Measurements from ENCODE around the gene EXOC3L2. TPM values are rescaled to one million over a fixed set of nuclear protein-coding genes. Genes with fewer than 3 reads are reported as not detected.

The EXOC3L2 gene
- total RNA-seq, 1 experiment from 2014 or later = 0.61 TPM

DNA sequence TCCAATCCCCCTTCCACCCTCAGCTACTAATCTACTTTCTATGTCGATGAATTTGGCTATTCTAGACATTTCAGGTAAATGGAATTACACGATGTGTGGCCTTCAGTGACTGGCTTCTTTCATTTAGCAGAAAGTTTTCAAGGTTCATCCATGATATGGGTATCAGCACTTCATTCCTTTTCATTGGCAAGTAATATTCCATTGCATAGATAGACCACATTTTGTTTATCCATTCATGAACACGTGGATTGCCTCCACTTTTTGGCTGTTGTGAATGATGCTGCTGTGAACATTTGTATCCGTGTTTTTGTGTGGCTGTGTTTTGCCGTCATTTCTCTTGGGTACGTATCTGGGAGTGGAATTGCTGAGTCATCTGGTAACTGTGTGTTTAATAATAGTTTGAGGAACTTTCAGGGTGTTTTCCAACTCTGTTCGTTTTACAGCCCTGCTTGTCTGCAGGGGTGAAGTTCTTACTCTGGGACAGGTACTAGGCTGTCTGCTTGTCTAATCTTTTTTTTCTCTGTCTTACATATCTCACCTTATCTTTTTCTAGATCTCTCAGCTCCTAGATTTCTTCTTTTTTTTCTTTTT, 38.3 kb upstream of the EXOC3L2 start:
- no peak overlapping the region for H2AK5ac ChIP-seq (ENCODE audit: insufficient read length, low read length)
- no CpG with 5 or more reads among the region's 7 CpGs for WGBS (ENCODE audit: extremely low coverage, insufficient read length, low lambda C conversion rate)
- H3K27me3 Mint-ChIP-seq (ENCODE audit: low read depth) = no peaks in the 10 kb centered on the region

More for the DNA sequence above, 38.3 kb upstream of the EXOC3L2 start:
- Histone ChIP-seq H3K9ac (ENCODE audit: extremely low read depth, insufficient read length, low read length) (no peak overlapping the region), H3K4ac (ENCODE audit: low read depth, low read length) (no peak overlapping the region), H2BK12ac (ENCODE audit: insufficient read length, low read depth, low read length) (no peak overlapping the region), H2BK20ac (ENCODE audit: low read depth, low read length, poor library complexity, severe bottlenecking) (no peak overlapping the region), H3T11ph (ENCODE audit: low read length) (no peak overlapping the region), H3K4me2 (ENCODE audit: insufficient read depth, insufficient read length, low read length) (no peak overlapping the region), H3K56ac (ENCODE audit: insufficient read length, low read depth, low read length) (no peak overlapping the region), H2BK5ac (ENCODE audit: insufficient read length, low read length) (no peak overlapping the region), H3K14ac (ENCODE audit: insufficient read depth, low read length) (no peak overlapping the region), H4K5ac (ENCODE audit: insufficient read length, low read depth, low read length) (no peak overlapping the region), H2BK15ac (ENCODE audit: low read depth, low read length) (no peak overlapping the region), H4K91ac (ENCODE audit: insufficient read length, low read depth, low read length) (no peak overlapping the region), H3K23me2 (ENCODE audit: insufficient read length, low read depth, low read length, poor library complexity, severe bottlenecking) (no peaks in the 10 kb centered on the region), H4K20me1 (ENCODE audit: control insufficient read depth, insufficient read depth, insufficient read length) (no peaks in the 10 kb centered on the region), H3K18ac (ENCODE audit: insufficient read length, low read depth, low read length) (no peak overlapping the region), H3K27me3 (ENCODE audit: insufficient read depth, low read length) (no peaks in the 10 kb centered on the region), H3K79me2 (ENCODE audit: insufficient read depth, low read length) (no peaks in the 10 kb centered on the region), H3K23ac (ENCODE audit: insufficient read length, low read depth, low read length) (no peak overlapping the region), H3K79me1 (ENCODE audit: insufficient read depth, low read depth, low read length, poor library complexity, severe bottlenecking) (no peaks in the 10 kb centered on the region), H3K27ac (ENCODE audit: insufficient read length, low read depth, low read length) (no peak overlapping the region), H2AFZ (ENCODE audit: low read length) (no peak overlapping the region), H3K9me3 (ENCODE audit: control insufficient read depth, low read depth, low read length) (no peaks in the 10 kb centered on the region), H2BK120ac (ENCODE audit: low read depth, low read length, poor library complexity, severe bottlenecking) (no peak overlapping the region), H3K4me1 (ENCODE audit: insufficient read depth, low read length) (no peaks in the 10 kb centered on the region), H4K8ac (replicated peaks; ENCODE audit: insufficient read length, low read depth, low read length) (no peak overlapping the region)
- Mint-ChIP-seq H3K27ac (peak overlapping the region in 1 of 3 experiments; percentile 12; a peak in 1 of 7 replicates), H3K9me3 (no peaks in the 10 kb centered on the region), H3K36me3 (ENCODE audit: insufficient read depth in 1 of 3, low read depth in 3 of 3) (peaks cover 17 to 51% (median 46%) of the 10 kb centered on the region in 3 experiments), H3K4me3 (no peak overlapping the region), H3K4me1 (no peaks in the 10 kb centered on the region)
- TF ChIP-seq, protein P1, sequence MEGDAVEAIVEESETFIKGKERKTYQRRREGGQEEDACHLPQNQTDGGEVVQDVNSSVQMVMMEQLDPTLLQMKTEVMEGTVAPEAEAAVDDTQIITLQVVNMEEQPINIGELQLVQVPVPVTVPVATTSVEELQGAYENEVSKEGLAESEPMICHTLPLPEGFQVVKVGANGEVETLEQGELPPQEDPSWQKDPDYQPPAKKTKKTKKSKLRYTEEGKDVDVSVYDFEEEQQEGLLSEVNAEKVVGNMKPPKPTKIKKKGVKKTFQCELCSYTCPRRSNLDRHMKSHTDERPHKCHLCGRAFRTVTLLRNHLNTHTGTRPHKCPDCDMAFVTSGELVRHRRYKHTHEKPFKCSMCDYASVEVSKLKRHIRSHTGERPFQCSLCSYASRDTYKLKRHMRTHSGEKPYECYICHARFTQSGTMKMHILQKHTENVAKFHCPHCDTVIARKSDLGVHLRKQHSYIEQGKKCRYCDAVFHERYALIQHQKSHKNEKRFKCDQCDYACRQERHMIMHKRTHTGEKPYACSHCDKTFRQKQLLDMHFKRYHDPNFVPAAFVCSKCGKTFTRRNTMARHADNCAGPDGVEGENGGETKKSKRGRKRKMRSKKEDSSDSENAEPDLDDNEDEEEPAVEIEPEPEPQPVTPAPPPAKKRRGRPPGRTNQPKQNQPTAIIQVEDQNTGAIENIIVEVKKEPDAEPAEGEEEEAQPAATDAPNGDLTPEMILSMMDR (conservative IDR thresholded peaks at IDR 0.05) = no peak
- DNase-seq = no peak

All from H9 (cell line).